ENCODE data around the gene FOXP1. TPM values are rescaled to one million over a fixed set of nuclear protein-coding genes. Genes with fewer than 3 reads are reported as not detected.

The FOXP1 gene
- total RNA-seq, 1 experiment from 2014 or later, result 75.3 TPM

GRCh38 chr3:71376503-71376902 lies 207.0 kb downstream of the FOXP1 start:
- no peak overlapping the region for H3K18ac ChIP-seq (ENCODE audit: insufficient read length, low read depth, low read length)
- H3K14ac ChIP-seq (ENCODE audit: insufficient read depth, low read length), result no peak overlapping the region
- no peak overlapping the region for H4K8ac ChIP-seq (replicated peaks; ENCODE audit: insufficient read length, low read depth, low read length)
- no peak overlapping the region for H3K4ac ChIP-seq (ENCODE audit: low read depth, low read length)
- Mint-ChIP-seq H3K27ac (no peak overlapping the region), H3K36me3 (ENCODE audit: insufficient read depth in 1 of 3, low read depth in 3 of 3) (no peaks in the 10 kb centered on the region; a peak in 2 of 7 replicates), H3K4me3 (no peak overlapping the region), H3K4me1 (peaks cover 12 to 20% of the 10 kb centered on the region in 2 experiments), H3K9me3 (no peaks in the 10 kb centered on the region), H3K27me3 (ENCODE audit: low read depth) (no peaks in the 10 kb centered on the region)
- no peaks in the 10 kb centered on the region for H3K79me2 ChIP-seq (ENCODE audit: insufficient read depth, low read length)
- H3K27ac ChIP-seq (ENCODE audit: insufficient read length, low read depth, low read length), result no peak overlapping the region
- no peak for TF ChIP-seq CTCF (conservative IDR thresholded peaks at IDR 0.05)
- DNase-seq, result no peak
- no peak overlapping the region for H4K5ac ChIP-seq (ENCODE audit: insufficient read length, low read depth, low read length)
- H3K23me2 ChIP-seq (ENCODE audit: insufficient read length, low read depth, low read length, poor library complexity, severe bottlenecking), result no peaks in the 10 kb centered on the region
- H4K20me1 ChIP-seq (ENCODE audit: control insufficient read depth, insufficient read depth, insufficient read length), result no peaks in the 10 kb centered on the region
- no peak overlapping the region for H3K4me2 ChIP-seq (ENCODE audit: insufficient read depth, insufficient read length, low read length)
- H3K27me3 ChIP-seq (ENCODE audit: insufficient read depth, low read length), result no peaks in the 10 kb centered on the region
- H2AK5ac ChIP-seq (ENCODE audit: insufficient read length, low read length), result no peak overlapping the region
- H2BK120ac ChIP-seq (ENCODE audit: low read depth, low read length, poor library complexity, severe bottlenecking), result no peak overlapping the region
- no peak overlapping the region for H3T11ph ChIP-seq (ENCODE audit: low read length)
- H3K79me1 ChIP-seq (ENCODE audit: insufficient read depth, low read depth, low read length, poor library complexity, severe bottlenecking), result no peaks in the 10 kb centered on the region
- H2BK5ac ChIP-seq (ENCODE audit: insufficient read length, low read length), result no peak overlapping the region
- H2BK20ac ChIP-seq (ENCODE audit: low read depth, low read length, poor library complexity, severe bottlenecking), result no peak overlapping the region
- H2BK12ac ChIP-seq (ENCODE audit: insufficient read length, low read depth, low read length), result no peak overlapping the region
- H3K23ac ChIP-seq (ENCODE audit: insufficient read length, low read depth, low read length), result no peak overlapping the region
- H2BK15ac ChIP-seq (ENCODE audit: low read depth, low read length), result no peak overlapping the region
- H2AFZ ChIP-seq (ENCODE audit: low read length), result no peak overlapping the region
- no peak overlapping the region for H3K9ac ChIP-seq (ENCODE audit: extremely low read depth, insufficient read length, low read length)
- no CpG with 5 or more reads among the region's 5 CpGs for WGBS (ENCODE audit: extremely low coverage, insufficient read length, low lambda C conversion rate)
- H3K56ac ChIP-seq (ENCODE audit: insufficient read length, low read depth, low read length), result no peak overlapping the region
- peaks cover 9% of the 10 kb centered on the region; the same call in 1 of the 2 replicates for H3K4me1 ChIP-seq (ENCODE audit: insufficient read depth, low read length)
- no peak overlapping the region for H4K91ac ChIP-seq (ENCODE audit: insufficient read length, low read depth, low read length)
- H3K9me3 ChIP-seq (ENCODE audit: control insufficient read depth, low read depth, low read length), result no peaks in the 10 kb centered on the region

Measured in H9 (cell line).